Coronary artery (tissue), 2 donors: Measurements from ENCODE around the gene BCL2L12.
A peak's percentile ranks its signal among the peaks of the same experiment; 100 is the strongest.
"Not testable (repeated sequence)": the region's sequence is repeated elsewhere in the genome, so short reads cannot be mapped to it uniquely, and the experiment has no call there.

Experiments
- DNase-seq: peaks from one replicate; pipeline ENCODE4 v3.0.0-alpha.2; 2017; ENCODE audit warnings: low spot score
- H3K27ac ChIP-seq, 2 donors: fragments of 200-600 bp; sonication (generic); one replicate each; pipeline ENCODE4 v1.5.1; 2016 to 2019
- H3K4me3 ChIP-seq: fragments of 200-600 bp; sonication (generic); 2 replicates; pipeline ENCODE4 v1.5.1; 2016; ENCODE audit warnings: mild to moderate bottlenecking, moderate library complexity
- CTCF ChIP-seq: fragments of 200-600 bp; sonication (generic); IDR thresholded peaks from one replicate; pipeline ENCODE4 v1.5.1; 2019; ENCODE audit warnings: antibody characterized with exemption

The BCL2L12 gene

DNA sequence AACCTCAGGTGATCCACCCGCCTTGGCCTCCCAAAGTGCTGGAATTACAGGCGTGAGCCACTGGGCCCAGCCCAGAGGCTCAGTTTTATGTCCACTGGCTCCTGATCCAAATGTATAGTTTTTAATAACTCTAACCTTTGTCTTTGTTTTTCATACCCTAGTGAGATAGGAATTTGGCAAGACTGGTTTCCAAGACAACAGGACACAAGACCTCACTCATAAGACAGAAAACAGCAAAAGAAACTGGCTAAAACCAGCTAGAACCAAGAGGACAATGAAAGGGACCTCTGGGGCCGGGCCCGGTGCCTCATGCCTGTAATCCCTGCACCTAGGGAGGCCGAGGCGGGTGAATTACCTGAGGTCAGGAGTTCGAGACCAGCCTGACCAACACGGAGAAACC, 52.8 kb downstream of the BCL2L12 start:
- H3K27ac ChIP-seq, result no peak overlapping the region
- TF ChIP-seq CTCF, result no peak
- no peak for DNase-seq
- peak overlapping the region; percentile 65 for H3K4me3 ChIP-seq

DNA sequence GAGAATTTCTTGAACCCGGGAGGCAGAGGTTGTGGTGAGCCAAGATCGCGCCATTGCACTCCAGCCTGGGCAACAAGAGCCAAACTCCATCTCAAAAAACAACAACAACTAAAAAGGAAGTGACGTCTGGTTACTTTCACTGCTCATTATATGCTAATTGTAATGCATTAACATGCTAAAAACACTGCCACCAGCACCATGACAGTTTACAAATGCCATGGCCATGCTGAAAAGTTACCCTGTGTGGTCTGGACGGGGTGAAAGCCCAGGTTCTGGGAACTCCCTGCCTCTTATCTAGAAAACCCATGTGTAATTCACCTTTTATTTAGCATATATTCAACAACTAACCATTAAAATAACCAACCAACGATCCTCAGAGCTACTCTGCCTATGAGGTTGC, 53.3 kb downstream of the BCL2L12 start:
- Histone ChIP-seq H3K27ac (no peak overlapping the region), H3K4me3 (no peak overlapping the region)
- no peak for TF ChIP-seq CTCF
- DNase-seq, result no peak

- H3K27ac ChIP-seq, H3K4me3 ChIP-seq, DNase-seq: not testable (repeated sequence)
Observed at GRCh38 chr19:49719420-49719819, 53.7 kb downstream of the BCL2L12 start.
